ENCODE measurements around the gene HOXB7. TPM values are rescaled to one million over a fixed set of nuclear protein-coding genes. Genes with fewer than 3 reads are reported as not detected.

The HOXB7 gene
- total RNA-seq, 2 donors from 2014 or later, result 0.63 to 7.2 TPM

DNA sequence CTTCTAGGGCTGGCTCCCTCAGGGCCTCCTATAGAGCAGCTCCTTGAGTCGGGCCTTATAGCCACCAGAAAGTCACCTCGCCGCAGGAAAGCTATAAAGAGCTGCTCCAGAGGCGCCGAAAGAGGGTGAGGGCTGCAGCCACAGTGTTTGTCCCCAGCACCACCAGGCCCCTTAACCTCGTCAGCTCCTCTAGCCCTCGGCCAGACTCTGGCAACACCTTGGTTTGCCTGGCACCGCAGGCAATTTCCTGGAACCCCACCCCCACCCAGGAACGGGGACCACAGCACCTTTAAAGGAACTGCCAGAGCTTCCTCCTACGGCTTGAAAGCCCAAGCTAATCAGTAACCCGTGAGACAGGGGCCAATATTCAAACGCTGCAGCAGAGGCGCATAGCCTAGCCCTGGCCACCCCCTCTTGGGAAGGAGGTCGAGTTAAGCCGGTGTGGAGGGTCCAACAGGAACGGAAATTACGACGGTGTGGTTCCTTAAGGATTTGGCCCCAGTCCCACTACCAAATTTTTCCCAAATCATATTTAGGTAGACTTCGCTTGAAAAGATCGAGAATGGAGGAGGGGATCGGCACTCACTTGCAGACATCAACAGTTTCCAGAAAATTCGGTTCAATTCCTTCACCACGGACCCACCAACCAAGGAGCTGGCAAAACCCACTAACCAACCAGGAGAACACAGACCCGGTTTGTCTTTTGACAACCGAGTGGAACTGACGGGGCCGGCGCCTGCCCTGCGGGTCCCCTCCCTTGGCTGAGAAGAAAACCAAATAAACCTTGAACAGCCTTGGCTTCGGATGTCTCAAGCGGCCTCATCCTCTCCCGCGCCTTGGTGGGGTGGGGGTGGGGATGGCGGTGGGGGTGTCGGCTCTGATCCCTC lies 9.0 kb downstream of the HOXB7 start:
- Histone ChIP-seq H3K27me3 (replicated peaks; ENCODE audit: insufficient read depth) (no peaks in the 10 kb centered on the region), H3K27ac (no peak overlapping the region), H3K9me3 (no peaks in the 10 kb centered on the region), H3K36me3 (no peaks in the 10 kb centered on the region), H3K4me3 (peak overlapping the region; percentile 75), H3K4me1 (ENCODE audit: control insufficient read depth in 1 of 2, low read depth in 2 of 2) (peaks cover 9 to 42% of the 10 kb centered on the region in 2 donors)
- ATAC-seq (ENCODE audit: insufficient number of reproducible peaks, low FRiP score, low read depth), result no peak
- DNase-seq (ENCODE audit: low spot score), result no peak
- TF ChIP-seq, protein P1, sequence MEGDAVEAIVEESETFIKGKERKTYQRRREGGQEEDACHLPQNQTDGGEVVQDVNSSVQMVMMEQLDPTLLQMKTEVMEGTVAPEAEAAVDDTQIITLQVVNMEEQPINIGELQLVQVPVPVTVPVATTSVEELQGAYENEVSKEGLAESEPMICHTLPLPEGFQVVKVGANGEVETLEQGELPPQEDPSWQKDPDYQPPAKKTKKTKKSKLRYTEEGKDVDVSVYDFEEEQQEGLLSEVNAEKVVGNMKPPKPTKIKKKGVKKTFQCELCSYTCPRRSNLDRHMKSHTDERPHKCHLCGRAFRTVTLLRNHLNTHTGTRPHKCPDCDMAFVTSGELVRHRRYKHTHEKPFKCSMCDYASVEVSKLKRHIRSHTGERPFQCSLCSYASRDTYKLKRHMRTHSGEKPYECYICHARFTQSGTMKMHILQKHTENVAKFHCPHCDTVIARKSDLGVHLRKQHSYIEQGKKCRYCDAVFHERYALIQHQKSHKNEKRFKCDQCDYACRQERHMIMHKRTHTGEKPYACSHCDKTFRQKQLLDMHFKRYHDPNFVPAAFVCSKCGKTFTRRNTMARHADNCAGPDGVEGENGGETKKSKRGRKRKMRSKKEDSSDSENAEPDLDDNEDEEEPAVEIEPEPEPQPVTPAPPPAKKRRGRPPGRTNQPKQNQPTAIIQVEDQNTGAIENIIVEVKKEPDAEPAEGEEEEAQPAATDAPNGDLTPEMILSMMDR (IDR thresholded peaks at IDR 0.05), result no peak

DNA sequence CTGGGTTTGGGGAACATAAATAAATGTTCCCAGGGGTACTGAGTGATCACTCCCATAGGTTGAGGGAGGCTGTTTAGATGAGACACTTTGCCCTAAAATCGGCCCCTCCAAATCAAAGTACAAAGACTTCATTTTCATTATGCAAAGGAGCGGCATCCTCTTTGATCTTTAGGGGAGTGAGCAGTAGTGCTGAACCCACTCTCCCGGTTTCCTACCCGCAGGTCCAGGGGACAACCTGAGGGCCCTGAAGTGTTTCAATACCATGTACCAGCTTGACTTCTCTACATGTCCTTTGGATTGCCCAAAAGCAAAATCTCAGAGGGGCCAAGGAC lies 9.6 kb downstream of the HOXB7 start:
- Histone ChIP-seq H3K4me1 (ENCODE audit: control insufficient read depth in 1 of 2, low read depth in 2 of 2) (peaks cover 9 to 46% of the 10 kb centered on the region in 2 donors), H3K36me3 (no peaks in the 10 kb centered on the region), H3K9me3 (no peaks in the 10 kb centered on the region), H3K27me3 (replicated peaks; ENCODE audit: insufficient read depth) (no peaks in the 10 kb centered on the region), H3K4me3 (no peak overlapping the region), H3K27ac (no peak overlapping the region)
- TF ChIP-seq, protein P1 (IDR thresholded peaks at IDR 0.05), result no peak
- no peak for ATAC-seq (ENCODE audit: insufficient number of reproducible peaks, low FRiP score, low read depth)
- no peak for DNase-seq (ENCODE audit: low spot score)

DNA sequence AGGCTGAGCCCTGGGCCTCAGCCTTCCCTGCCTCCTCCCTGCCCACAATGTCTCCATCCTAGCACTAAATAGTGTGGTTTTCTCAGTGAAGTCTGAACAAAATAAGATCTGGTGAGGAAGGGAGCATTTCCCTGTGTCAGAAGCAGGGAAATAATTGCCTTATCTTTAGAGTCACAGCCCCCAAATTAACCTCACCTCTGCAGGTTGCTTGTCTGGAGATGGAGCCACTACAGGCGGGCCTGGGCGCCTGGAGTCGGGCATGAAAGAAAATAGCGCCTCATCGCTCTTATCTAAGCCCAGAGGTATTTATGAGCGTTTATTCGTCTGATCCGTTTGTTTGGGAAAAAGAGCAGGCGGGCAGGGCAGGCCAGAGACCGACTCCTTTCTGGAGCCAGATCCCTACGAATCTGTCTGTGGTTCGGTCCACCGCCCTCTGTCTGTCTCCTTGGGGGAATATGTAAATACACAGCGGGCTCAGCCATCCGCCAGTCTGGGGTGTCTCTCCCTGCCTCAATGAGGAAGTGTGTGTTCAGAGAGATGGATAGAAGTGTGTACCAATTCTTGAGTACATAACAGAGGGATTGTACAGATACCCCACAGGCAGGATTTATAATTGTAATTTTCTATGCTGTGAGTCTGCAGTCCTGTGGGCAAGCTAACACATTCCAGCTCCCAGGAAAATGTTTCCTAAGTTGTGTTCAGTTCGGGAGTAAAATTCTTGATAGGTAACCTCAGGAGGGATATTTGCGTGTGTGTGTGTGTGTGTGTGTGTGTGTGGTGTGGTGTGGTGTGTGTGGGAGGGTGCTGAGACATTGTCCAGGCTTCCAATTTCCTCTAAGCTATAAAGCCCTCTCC lies 10.3 kb downstream of the HOXB7 start:
- Histone ChIP-seq H3K4me3 (no peak overlapping the region), H3K36me3 (peaks cover 3% of the 10 kb centered on the region), H3K27me3 (replicated peaks; ENCODE audit: insufficient read depth) (no peaks in the 10 kb centered on the region), H3K27ac (no peak overlapping the region), H3K4me1 (ENCODE audit: control insufficient read depth in 1 of 2, low read depth in 2 of 2) (peaks cover 9 to 46% of the 10 kb centered on the region in 2 donors), H3K9me3 (no peaks in the 10 kb centered on the region)
- DNase-seq (ENCODE audit: low spot score), result no peak
- TF ChIP-seq, protein P1 (IDR thresholded peaks at IDR 0.05), result no peak
- ATAC-seq (ENCODE audit: insufficient number of reproducible peaks, low FRiP score, low read depth), result no peak

DNA sequence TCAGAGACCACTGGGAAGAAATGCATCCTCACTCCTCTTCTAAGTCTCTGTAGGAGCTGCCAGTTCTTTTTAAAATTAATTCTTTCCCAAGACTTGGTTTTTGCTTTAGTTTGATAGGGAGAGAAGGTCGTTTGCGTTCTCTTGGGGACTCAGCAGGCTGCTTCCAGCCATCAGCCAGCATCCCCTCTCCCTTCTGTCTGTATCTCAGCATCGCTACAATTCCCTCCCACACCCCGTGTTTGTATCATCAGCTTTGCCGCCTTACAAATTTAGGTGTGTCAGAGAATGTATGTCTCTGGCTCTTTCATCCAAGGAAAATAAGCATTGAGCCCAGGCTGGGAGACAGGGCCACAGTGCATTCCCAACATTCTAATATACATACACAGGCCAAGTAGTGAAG lies 11.5 kb downstream of the HOXB7 start:
- no peak for DNase-seq (ENCODE audit: low spot score)
- Histone ChIP-seq H3K36me3 (peaks cover 8% of the 10 kb centered on the region), H3K9me3 (no peaks in the 10 kb centered on the region), H3K27ac (no peak overlapping the region), H3K4me3 (no peak overlapping the region), H3K4me1 (ENCODE audit: control insufficient read depth in 1 of 2, low read depth in 2 of 2) (peaks cover 9 to 46% of the 10 kb centered on the region in 2 donors), H3K27me3 (replicated peaks; ENCODE audit: insufficient read depth) (no peaks in the 10 kb centered on the region)
- ATAC-seq (ENCODE audit: insufficient number of reproducible peaks, low FRiP score, low read depth), result no peak
- TF ChIP-seq, protein P1 (IDR thresholded peaks at IDR 0.05), result no peak

DNA sequence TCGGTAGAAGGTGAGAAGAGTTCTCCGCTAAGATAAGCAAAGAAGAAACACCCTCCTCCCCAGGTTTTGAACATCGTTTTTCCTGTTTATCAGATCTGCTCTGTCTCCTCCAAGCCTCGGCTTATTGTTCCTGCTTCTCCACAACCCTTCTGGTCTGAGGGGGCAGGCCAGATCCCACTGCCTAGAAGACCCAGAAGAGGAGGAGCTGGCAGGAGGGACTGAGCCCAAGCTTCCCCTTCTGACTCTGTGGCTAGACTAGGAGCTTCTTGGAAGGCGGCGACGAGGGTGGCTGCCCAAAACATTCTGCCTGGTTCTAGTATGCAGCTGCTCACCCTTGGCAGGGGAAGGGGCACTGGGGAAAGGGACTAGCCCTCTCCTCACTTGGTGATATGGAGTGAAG lies 12.1 kb downstream of the HOXB7 start:
- ATAC-seq (ENCODE audit: insufficient number of reproducible peaks, low FRiP score, low read depth) (no peak), DNase-seq (ENCODE audit: low spot score) (no peak)
- TF ChIP-seq, protein P1 (IDR thresholded peaks at IDR 0.05), result no peak
- H3K4me1 ChIP-seq (ENCODE audit: control insufficient read depth in 1 of 2, low read depth in 2 of 2), result peaks cover 9 to 46% of the 10 kb centered on the region in 2 donors
- H3K27ac ChIP-seq, result no peak overlapping the region
- no peaks in the 10 kb centered on the region for H3K9me3 ChIP-seq
- H3K4me3 ChIP-seq, result no peak overlapping the region
- peaks cover 8% of the 10 kb centered on the region for H3K36me3 ChIP-seq
- H3K27me3 ChIP-seq (replicated peaks; ENCODE audit: insufficient read depth), result no peaks in the 10 kb centered on the region

All from thoracic aorta (tissue), 2 donors.